SK-N-SH (cell line): Measurements from ENCODE around the gene ASXL3.

ENCODE experiments used
- CTCF ChIP-seq: fragments of 200-600 bp; sonication (generic); IDR thresholded peaks from 2 replicates; pipeline ENCODE4 v1.6.1; 2017; ENCODE audit warnings: antibody characterized with exemption, mild to moderate bottlenecking, moderate library complexity
- EZH2phosphoT487 ChIP-seq: fragments of 200-600 bp; sonication (generic); IDR thresholded peaks from 2 replicates; pipeline ENCODE4 v1.6.1; 2017; ENCODE audit warnings: low read depth, mixed run types, mild to moderate bottlenecking, antibody characterized with exemption, moderate library complexity, borderline replicate concordance
- MAX ChIP-seq: IDR thresholded peaks from 2 replicates; pipeline ENCODE4 v1.4.0; 2012; ENCODE audit warnings: low read depth
- PBX3 ChIP-seq: IDR thresholded peaks from 2 replicates; pipeline ENCODE4; 2012

GRCh38 chr18:33538418-33539042, 39.5 kb upstream of the ASXL3 start:
- no peak for TF ChIP-seq PBX3
- TF ChIP-seq CTCF = no peak
- TF ChIP-seq MAX = no peak
- TF ChIP-seq EZH2phosphoT487 = no peak
